GM12873 (cell line): Measurements from ENCODE around the gene PYDC1.
A peak's percentile ranks its signal among the peaks of the same experiment; 100 is the strongest.

Source experiments
- TF ChIP-seq, protein P1 (sequence below): IDR thresholded peaks from 2 replicates; pipeline ENCODE4 v1.5.1; 2012; ENCODE audit warnings: low read depth, mild to moderate bottlenecking, moderate library complexity, low read length, control low read depth; ENCODE audit not compliant: insufficient read depth; ENCODE audit errors: missing control alignments

Gene PYDC1

DNA sequence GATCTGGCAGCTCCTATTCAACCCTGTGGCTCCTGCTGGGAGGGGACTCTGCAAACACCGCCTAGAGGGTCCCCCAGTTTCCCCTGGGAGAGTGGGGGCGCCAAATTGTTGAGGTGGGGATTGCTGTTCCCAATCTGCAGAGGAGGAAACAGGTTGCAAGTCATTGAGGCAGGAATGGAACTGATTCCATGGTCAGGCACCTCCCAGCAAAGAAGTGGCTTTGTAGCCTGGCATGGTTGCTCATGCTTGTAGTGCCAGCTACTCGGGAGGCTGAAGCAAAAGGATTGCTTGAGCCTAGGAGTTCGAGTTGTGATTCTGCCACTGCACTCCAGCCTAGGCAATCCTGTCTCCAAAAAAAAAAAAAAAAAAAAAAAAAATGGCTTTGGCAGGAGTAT, 198 bp upstream of the PYDC1 start:
- TF ChIP-seq, protein P1, sequence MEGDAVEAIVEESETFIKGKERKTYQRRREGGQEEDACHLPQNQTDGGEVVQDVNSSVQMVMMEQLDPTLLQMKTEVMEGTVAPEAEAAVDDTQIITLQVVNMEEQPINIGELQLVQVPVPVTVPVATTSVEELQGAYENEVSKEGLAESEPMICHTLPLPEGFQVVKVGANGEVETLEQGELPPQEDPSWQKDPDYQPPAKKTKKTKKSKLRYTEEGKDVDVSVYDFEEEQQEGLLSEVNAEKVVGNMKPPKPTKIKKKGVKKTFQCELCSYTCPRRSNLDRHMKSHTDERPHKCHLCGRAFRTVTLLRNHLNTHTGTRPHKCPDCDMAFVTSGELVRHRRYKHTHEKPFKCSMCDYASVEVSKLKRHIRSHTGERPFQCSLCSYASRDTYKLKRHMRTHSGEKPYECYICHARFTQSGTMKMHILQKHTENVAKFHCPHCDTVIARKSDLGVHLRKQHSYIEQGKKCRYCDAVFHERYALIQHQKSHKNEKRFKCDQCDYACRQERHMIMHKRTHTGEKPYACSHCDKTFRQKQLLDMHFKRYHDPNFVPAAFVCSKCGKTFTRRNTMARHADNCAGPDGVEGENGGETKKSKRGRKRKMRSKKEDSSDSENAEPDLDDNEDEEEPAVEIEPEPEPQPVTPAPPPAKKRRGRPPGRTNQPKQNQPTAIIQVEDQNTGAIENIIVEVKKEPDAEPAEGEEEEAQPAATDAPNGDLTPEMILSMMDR = no peak

DNA sequence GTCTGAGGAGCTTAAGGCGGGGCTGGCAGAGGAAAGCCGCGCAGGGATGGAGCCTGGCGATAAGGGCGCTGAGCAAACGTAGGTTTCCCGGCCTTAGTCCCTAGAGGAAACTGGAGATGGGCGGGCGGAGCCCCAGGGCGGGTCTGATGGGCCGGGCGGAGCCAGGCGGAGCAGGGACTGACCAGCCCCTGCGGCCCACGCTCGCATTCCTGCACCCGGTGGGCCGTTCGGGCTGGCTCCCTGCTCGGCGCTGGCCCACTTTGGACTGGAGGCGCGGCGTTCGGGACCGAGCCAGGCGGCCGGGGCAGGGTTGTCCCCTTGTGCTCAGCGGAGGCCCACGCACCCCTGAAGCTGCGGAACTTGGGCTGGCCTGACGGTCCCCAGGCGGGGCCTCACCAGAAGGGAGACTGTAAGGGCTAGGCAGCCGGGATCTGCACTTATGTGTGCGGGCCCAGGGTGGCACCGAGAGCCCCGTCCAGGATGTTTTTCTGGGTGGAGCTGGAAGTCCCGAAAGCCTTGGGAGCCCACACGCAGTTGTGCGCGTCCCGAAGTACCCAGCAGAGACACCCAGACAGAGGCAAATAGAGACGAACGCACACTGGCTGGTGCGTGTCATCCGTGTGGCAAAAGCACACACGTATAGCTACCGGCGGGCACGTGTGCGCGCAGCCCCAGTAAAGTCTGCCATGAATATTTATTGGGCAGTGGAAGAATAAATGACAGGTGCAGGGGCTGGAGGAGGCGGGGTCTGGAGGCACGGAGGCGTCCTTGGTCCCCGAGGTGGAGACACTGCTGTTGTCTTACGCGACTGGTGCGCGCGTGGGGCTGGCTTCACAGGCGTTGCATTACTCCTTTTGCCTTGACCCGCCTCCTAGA, 1.4 kb downstream of the PYDC1 start:
- TF ChIP-seq, protein P1 = no peak

DNA sequence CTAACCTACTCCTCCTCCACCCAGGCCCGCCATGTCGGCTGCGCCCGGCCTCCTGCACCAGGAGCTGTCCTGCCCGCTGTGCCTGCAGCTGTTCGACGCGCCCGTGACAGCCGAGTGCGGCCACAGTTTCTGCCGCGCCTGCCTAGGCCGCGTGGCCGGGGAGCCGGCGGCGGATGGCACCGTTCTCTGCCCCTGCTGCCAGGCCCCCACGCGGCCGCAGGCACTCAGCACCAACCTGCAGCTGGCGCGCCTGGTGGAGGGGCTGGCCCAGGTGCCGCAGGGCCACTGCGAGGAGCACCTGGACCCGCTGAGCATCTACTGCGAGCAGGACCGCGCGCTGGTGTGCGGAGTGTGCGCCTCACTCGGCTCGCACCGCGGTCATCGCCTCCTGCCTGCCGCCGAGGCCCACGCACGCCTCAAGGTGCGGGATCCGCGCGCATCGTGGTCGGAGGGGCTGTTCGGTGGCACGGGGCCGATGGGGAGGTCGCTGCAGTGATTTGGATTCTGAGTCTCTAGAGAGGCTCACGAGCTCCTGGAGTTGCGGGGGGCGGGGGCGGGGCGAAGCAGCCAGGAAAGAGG, 2.1 kb downstream of the PYDC1 start:
- TF ChIP-seq, protein P1 = peak; percentile 9

DNA sequence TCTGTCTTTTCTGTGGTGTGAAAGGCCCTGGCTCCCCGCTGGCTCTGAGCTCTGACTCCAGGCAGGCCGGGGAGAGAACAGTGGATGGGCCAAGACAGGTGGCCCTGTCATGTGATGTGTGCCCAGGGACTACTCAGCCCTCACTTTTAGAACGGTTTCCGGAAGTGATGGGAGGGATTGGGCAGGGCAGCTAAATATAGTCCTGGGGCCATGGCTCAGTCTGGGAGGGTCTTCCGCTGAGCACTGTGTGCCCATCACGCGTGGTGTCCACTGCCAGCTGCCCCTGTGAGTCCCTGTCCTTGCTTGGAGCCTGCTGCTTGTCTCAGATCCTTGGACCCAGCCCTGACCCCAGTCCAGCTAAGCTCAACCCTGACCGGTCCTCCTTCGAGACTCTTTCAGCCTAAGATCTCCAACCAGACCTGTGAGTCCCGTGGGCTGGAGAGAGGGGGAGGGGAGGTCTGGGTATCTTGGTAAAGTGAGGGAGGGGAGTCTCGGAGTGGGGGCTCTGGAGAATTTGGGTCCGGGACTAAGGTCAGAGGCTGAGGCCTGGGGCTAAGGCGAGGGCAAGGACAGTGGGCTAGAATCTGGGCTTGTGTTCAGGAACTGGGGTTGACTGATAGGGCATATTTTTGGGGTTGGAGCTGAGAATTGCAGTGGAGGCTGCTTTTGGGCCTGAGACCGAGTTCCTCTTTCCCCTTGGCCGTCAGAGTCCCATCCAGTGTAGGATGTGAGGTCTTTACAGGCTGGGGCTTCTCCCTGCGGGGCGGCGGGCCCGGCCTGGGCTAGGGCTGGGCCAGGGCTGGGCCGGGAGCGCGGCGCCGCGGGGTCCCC, 2.8 kb downstream of the PYDC1 start, which contains the start of gene TRIM72:
Gene TRIM72 (plus strand): TSS at position 243 of the 831 bp plus-strand sequence. CDS start 620 bp downstream, outside the sequence.
- TF ChIP-seq, protein P1 = no peak

DNA sequence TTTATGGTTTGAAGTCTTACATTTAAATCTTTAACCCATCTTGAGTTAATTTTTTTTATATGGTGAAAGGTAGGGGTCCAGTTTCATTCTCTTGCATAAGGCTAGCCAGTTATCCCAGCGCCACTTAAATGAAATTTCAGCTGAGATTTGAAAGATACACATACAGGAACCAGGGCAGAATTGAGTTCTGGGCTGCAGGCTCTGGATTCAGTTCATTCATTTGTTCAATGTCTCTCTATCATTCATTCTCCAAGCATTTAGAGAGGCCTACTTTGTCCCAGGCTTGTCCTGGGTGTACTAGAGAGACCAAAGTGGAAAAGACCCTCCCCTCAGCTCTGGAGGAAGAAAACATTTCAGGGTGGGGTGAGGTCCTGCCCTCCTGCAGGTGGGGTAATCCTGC, 3.6 kb downstream of the PYDC1 start:
- TF ChIP-seq, protein P1 = no peak

DNA sequence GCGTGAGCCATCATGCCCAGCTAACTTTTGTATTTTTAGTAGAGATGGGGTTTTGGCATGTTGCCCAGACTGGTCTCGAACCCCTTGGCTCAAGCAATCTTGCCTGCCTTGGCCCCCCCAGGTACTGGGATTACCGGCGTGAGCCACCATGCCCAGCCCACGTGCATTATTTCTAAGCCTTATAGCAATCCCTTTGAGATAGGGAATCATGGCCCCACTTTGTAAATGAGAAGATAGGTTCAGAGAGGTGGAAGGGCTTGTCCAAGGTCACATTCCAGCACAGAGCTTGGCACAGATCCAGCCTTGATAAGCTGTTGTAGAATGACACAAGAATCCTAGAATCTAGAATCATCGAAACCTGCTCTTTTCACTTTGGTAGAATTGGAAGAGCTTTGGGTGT, 10.2 kb downstream of the PYDC1 start:
- TF ChIP-seq, protein P1 = no peak
